CD14-positive monocyte (primary cell): ENCODE data around the gene ITSN1. TPM values are rescaled to one million over a fixed set of nuclear protein-coding genes. Genes with fewer than 3 reads are reported as not detected.

ENCODE experiments used
- DNase-seq, 3 donors: peaks; one replicate each; pipeline ENCODE4 v3.0.0-alpha.2; 2011 to 2022
- H2AFZ ChIP-seq: 2 replicates; pipeline ENCODE4 v1.6.0; 2012; ENCODE audit warnings: mild to moderate bottlenecking, low read depth, low read length, inconsistent platforms; ENCODE audit not compliant: insufficient read depth, poor library complexity, severe bottlenecking
- H3K27ac ChIP-seq, 2 donors: 1 replicate in 1 of 2; 2 replicates in 1 of 2; pipeline ENCODE4 v1.5.1; 2012 to 2013; ENCODE audit warnings: low read length in 2 of 2, control low read depth in 1 of 2, inconsistent platforms in 1 of 2, low read depth in 1 of 2, mild to moderate bottlenecking in 1 of 2
- H3K27me3 ChIP-seq, 2 donors: one replicate each; pipeline versions ENCODE4 v1.6.0 to v1.6.1; 2011 to 2013; ENCODE audit warnings: low read length in 2 of 2; ENCODE audit not compliant: control insufficient read depth in 2 of 2, insufficient read depth in 2 of 2
- H3K36me3 ChIP-seq, 2 donors: replicated peaks in 1 of 2; 1 replicate in 1 of 2; 2 replicates in 1 of 2; pipeline versions ENCODE4 v1.5.1 to v1.6.1; 2012 to 2013; ENCODE audit warnings: low read length in 2 of 2, control low read depth in 1 of 2, inconsistent platforms in 1 of 2, mild to moderate bottlenecking in 1 of 2; ENCODE audit not compliant: insufficient read depth in 2 of 2, control insufficient read depth in 1 of 2
- H3K4me1 ChIP-seq, 2 donors: 1 replicate in 1 of 2; 2 replicates in 1 of 2; pipeline versions ENCODE4 v1.5.1 to v1.6.1; 2012 to 2013; ENCODE audit warnings: low read length in 2 of 2, control low read depth in 1 of 2, inconsistent platforms in 1 of 2, mild to moderate bottlenecking in 1 of 2, moderate library complexity in 1 of 2; ENCODE audit not compliant: insufficient read depth in 2 of 2, control insufficient read depth in 1 of 2
- H3K4me2 ChIP-seq: replicated peaks from 2 replicates; pipeline ENCODE3; 2012; ENCODE audit warnings: low read length, moderate library complexity, mild to moderate bottlenecking; ENCODE audit not compliant: poor library complexity, severe bottlenecking; ENCODE audit errors: extremely low read depth
- H3K4me3 ChIP-seq, 3 experiments: fragments of 200-600 bp in 1 of 3; sonication (generic) in 1 of 3; replicated peaks in 1 of 3; 1 replicate in 2 of 3; 2 replicates in 1 of 3; pipeline ENCODE4 v1.5.1; 2011 to 2013; ENCODE audit warnings: low read length in 3 of 3, mild to moderate bottlenecking in 3 of 3, control low read depth in 2 of 3, low read depth in 2 of 3, inconsistent platforms in 1 of 3, moderate library complexity in 1 of 3
- H3K79me2 ChIP-seq: 2 replicates; pipeline ENCODE4 v1.6.0; 2012; ENCODE audit warnings: mild to moderate bottlenecking, control low read depth, inconsistent platforms, low read length, moderate library complexity; ENCODE audit not compliant: insufficient read depth
- H3K9ac ChIP-seq: 2 replicates; pipeline ENCODE4 v1.6.0; 2017; ENCODE audit warnings: low read length, mild to moderate bottlenecking; ENCODE audit not compliant: insufficient read depth, poor library complexity, severe bottlenecking
- H3K9me3 ChIP-seq, 2 donors: replicated peaks in 1 of 2; 1 replicate in 1 of 2; 2 replicates in 1 of 2; pipeline versions ENCODE4 v1.5.1 to v1.6.1; 2012 to 2013; ENCODE audit warnings: low read length in 2 of 2, control low read depth in 1 of 2; ENCODE audit not compliant: control insufficient read depth in 1 of 2, insufficient read depth in 1 of 2
- H4K20me1 ChIP-seq: 2 replicates; pipeline ENCODE4 v1.6.0; 2012; ENCODE audit warnings: mild to moderate bottlenecking, low read length, control low read depth, moderate library complexity; ENCODE audit not compliant: insufficient read depth
- H3K27ac Mint-ChIP-seq, 7 donors: one replicate each; pipeline ENCODE4 v1.8.0; 2020; ENCODE audit warnings: mild to moderate bottlenecking in 7 of 7, mixed read lengths in 7 of 7, moderate library complexity in 6 of 7, inconsistent platforms in 2 of 7
- H3K27me3 Mint-ChIP-seq, 3 donors: one replicate each; pipeline ENCODE4 v1.8.0; 2021 to 2022; ENCODE audit warnings: low read depth in 3 of 3, mild to moderate bottlenecking in 3 of 3, mixed read lengths in 3 of 3, moderate library complexity in 3 of 3, inconsistent platforms in 1 of 3
- H3K36me3 Mint-ChIP-seq, 2 donors: one replicate each; pipeline ENCODE4 v1.8.0; 2020; ENCODE audit warnings: mixed read lengths in 2 of 2, inconsistent platforms in 1 of 2, mild to moderate bottlenecking in 1 of 2
- H3K4me1 Mint-ChIP-seq: one replicate; pipeline ENCODE4 v1.8.0; 2020; ENCODE audit warnings: mild to moderate bottlenecking, mixed read lengths
- H3K4me3 Mint-ChIP-seq, 2 donors: one replicate each; pipeline ENCODE4 v1.8.0; 2020; ENCODE audit warnings: mild to moderate bottlenecking in 2 of 2, mixed read lengths in 2 of 2, moderate library complexity in 1 of 2
- H3K9me3 Mint-ChIP-seq, 7 donors: one replicate each; pipeline ENCODE4 v1.8.0; 2020 to 2022; ENCODE audit warnings: mixed read lengths in 7 of 7, mild to moderate bottlenecking in 6 of 7, moderate library complexity in 6 of 7, inconsistent platforms in 2 of 7
- WGBS: methylation state at CpG from one replicate; pipeline ENCODE4 v1.1.5; 2013; ENCODE audit warnings: missing lambda C conversion rate; ENCODE audit not compliant: insufficient coverage; 5-methylcytosine and 5-hydroxymethylcytosine counted together
- intact Hi-C, 2 donors: fragments of 100-400 bp; cut with micrococcal nuclease; formaldehyde crosslinking; loops; one replicate each; pipeline versions ENCODE4 v1.15.0 to v1.15.1; 2023
- polyA plus RNA-seq, 3 donors: library from polyadenylated mRNA; depleted of rRNA in 1 of 3; unstranded in 2 of 3; stranded (reverse) in 1 of 3; fragments of 300-500 nt in 2 of 3; fragments of >200 nt in 1 of 3; fragmentation: Illumina TruSeq in 2 of 3; gene quantifications; 1 replicate in 2 of 3; 2 replicates in 1 of 3; pipeline ENCODE4 v1.2.3, GENCODE V29; 2012 to 2021
- TF ChIP-seq, protein P1 (sequence below): fragments of 200-600 bp; IDR thresholded peaks from one replicate; pipeline ENCODE4 v1.8.0; 2022; ENCODE audit warnings: antibody characterized with exemption, mild to moderate bottlenecking

Gene ITSN1
- polyA plus RNA-seq, 3 donors: 4.7 to 10.3 (median 5.1) TPM

- Mint-ChIP-seq H3K4me1 (no peaks in the 10 kb centered on the region), H3K4me3 (no peak overlapping the region), H3K27me3 (no peaks in the 10 kb centered on the region), H3K9me3 (no peaks in the 10 kb centered on the region), H3K36me3 (peaks cover 60 to 75% of the 10 kb centered on the region in 2 donors), H3K27ac (peak overlapping the region in 3 of 7 donors; percentile 10 to 63 (median 57))
- H3K9me3 ChIP-seq: no peaks in the 10 kb centered on the region
- H3K27me3 ChIP-seq: no peaks in the 10 kb centered on the region
- no peak overlapping the region for H3K27ac ChIP-seq
- TF ChIP-seq, protein P1, sequence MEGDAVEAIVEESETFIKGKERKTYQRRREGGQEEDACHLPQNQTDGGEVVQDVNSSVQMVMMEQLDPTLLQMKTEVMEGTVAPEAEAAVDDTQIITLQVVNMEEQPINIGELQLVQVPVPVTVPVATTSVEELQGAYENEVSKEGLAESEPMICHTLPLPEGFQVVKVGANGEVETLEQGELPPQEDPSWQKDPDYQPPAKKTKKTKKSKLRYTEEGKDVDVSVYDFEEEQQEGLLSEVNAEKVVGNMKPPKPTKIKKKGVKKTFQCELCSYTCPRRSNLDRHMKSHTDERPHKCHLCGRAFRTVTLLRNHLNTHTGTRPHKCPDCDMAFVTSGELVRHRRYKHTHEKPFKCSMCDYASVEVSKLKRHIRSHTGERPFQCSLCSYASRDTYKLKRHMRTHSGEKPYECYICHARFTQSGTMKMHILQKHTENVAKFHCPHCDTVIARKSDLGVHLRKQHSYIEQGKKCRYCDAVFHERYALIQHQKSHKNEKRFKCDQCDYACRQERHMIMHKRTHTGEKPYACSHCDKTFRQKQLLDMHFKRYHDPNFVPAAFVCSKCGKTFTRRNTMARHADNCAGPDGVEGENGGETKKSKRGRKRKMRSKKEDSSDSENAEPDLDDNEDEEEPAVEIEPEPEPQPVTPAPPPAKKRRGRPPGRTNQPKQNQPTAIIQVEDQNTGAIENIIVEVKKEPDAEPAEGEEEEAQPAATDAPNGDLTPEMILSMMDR: no peak
- peaks cover 56 to 83% of the 10 kb centered on the region in 2 donors for H3K36me3 ChIP-seq
- no peaks in the 10 kb centered on the region for H4K20me1 ChIP-seq
- intact Hi-C loops: no loop called here
- H2AFZ ChIP-seq: no peak overlapping the region
- no peaks in the 10 kb centered on the region for H3K4me1 ChIP-seq
- H3K4me2 ChIP-seq: no peak overlapping the region
- no peak overlapping the region for H3K9ac ChIP-seq
- no peaks in the 10 kb centered on the region for H3K79me2 ChIP-seq
- no peak for DNase-seq
- H3K4me3 ChIP-seq: no peak overlapping the region
- 100% methylated on average over 6 of the region's 6 CpGs for WGBS
Observed at GRCh38 chr21:33902349-33902748, 260.0 kb downstream of the ITSN1 start.

DNA sequence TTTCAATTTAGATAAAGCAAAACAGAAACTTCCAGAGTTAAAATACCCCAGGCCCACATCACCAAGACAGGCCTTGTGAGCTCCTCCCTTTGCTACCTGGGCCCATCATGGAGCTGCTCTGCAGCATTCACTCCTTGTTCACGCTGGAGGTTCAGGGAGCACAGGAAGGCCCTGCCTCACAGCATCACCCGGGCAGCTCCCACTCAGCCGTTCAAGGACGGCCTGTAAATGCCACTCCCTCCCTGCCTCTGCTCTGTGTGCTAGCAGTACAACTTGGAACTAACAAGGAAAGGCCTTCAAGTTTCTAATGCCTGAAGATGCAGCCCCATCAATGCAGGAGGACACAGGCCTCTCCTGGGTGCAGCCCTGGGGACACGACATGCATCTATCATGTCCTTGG, 261.7 kb downstream of the ITSN1 start:
- intact Hi-C loops: no loop called here
- H3K9me3 ChIP-seq: no peaks in the 10 kb centered on the region
- H2AFZ ChIP-seq: no peak overlapping the region
- Mint-ChIP-seq H3K27me3 (no peaks in the 10 kb centered on the region), H3K4me1 (no peaks in the 10 kb centered on the region), H3K4me3 (no peak overlapping the region), H3K9me3 (no peaks in the 10 kb centered on the region), H3K36me3 (peaks cover 75 to 91% of the 10 kb centered on the region in 2 donors), H3K27ac (no peak overlapping the region)
- TF ChIP-seq, protein P1: no peak
- H3K4me1 ChIP-seq: no peaks in the 10 kb centered on the region
- peaks cover 73 to 100% of the 10 kb centered on the region in 2 donors for H3K36me3 ChIP-seq
- WGBS: 96% methylated on average over 5 of the region's 5 CpGs
- no peaks in the 10 kb centered on the region for H3K79me2 ChIP-seq
- H4K20me1 ChIP-seq: no peaks in the 10 kb centered on the region
- H3K4me2 ChIP-seq: no peak overlapping the region
- no peak overlapping the region for H3K9ac ChIP-seq
- H3K27ac ChIP-seq: no peak overlapping the region
- no peaks in the 10 kb centered on the region for H3K27me3 ChIP-seq
- no peak overlapping the region for H3K4me3 ChIP-seq
- no peak for DNase-seq
